GM23338 (cell line): ENCODE data around the gene IQCC. TPM values are rescaled to one million over a fixed set of nuclear protein-coding genes. Genes with fewer than 3 reads are reported as not detected.

Experiments used
- ATAC-seq: fragments of 200-7000 bp; cut with Tn5 transposase; 3 replicates; pipeline ENCODE4 v1.9.1; 2020
- DNase-seq: peaks from one replicate; pipeline ENCODE4 v3.0.0-alpha.2; 2015; ENCODE audit warnings: low spot score
- H2AFZ ChIP-seq: fragments of 200-600 bp; sonication (generic); 2 replicates; pipeline ENCODE4 v1.8.0; 2016; ENCODE audit warnings: antibody characterized with exemption, mild to moderate bottlenecking, moderate library complexity
- H3F3A ChIP-seq: fragments of 200-600 bp; sonication (generic); replicated peaks from 2 replicates; pipeline ENCODE4 v1.8.0; 2017; ENCODE audit warnings: antibody characterized with exemption, mixed run types, low read depth
- H3K27ac ChIP-seq: fragments of 200-600 bp; sonication (generic); 2 replicates; pipeline ENCODE4 v1.6.1; 2016; ENCODE audit warnings: low read depth
- H3K27me3 ChIP-seq: fragments of 200-600 bp; sonication (generic); 2 replicates; pipeline ENCODE4 v1.8.0; 2016; ENCODE audit warnings: mild to moderate bottlenecking, mixed run types, moderate library complexity; ENCODE audit not compliant: insufficient read depth
- H3K36me3 ChIP-seq: fragments of 200-600 bp; sonication (generic); 2 replicates; pipeline ENCODE4 v1.8.0; 2016; ENCODE audit warnings: mild to moderate bottlenecking; ENCODE audit not compliant: insufficient read depth
- H3K4me1 ChIP-seq: fragments of 200-600 bp; sonication (generic); 2 replicates; pipeline ENCODE4 v1.8.0; 2016; ENCODE audit warnings: mild to moderate bottlenecking, moderate library complexity; ENCODE audit not compliant: insufficient read depth
- H3K4me2 ChIP-seq: fragments of 200-600 bp; sonication (generic); 2 replicates; pipeline ENCODE4 v1.7.1; 2017; ENCODE audit warnings: mixed run types
- H3K4me3 ChIP-seq: fragments of 200-600 bp; sonication (generic); 2 replicates; pipeline ENCODE4 v1.6.1; 2016; ENCODE audit warnings: mixed run types
- H3K79me2 ChIP-seq: fragments of 200-600 bp; sonication (generic); replicated peaks from 2 replicates; pipeline ENCODE4 v1.8.0; 2017; ENCODE audit warnings: mild to moderate bottlenecking; ENCODE audit not compliant: insufficient read depth
- H3K9me2 ChIP-seq: fragments of 200-600 bp; sonication (generic); 2 replicates; pipeline ENCODE4 v1.8.0; 2017; ENCODE audit not compliant: insufficient read depth
- H4K20me1 ChIP-seq: fragments of 200-600 bp; sonication (generic); replicated peaks from 2 replicates; pipeline ENCODE4 v1.8.0; 2017; ENCODE audit warnings: mild to moderate bottlenecking; ENCODE audit not compliant: insufficient read depth
- H3K27ac Mint-ChIP-seq: 2 replicates; pipeline ENCODE4 v1.8.0; 2020; ENCODE audit warnings: inconsistent platforms, mild to moderate bottlenecking, moderate library complexity, mixed read lengths
- H3K27me3 Mint-ChIP-seq: 3 replicates; pipeline ENCODE4 v1.8.0; 2022; ENCODE audit warnings: low read depth, mild to moderate bottlenecking, moderate library complexity, mixed read lengths, inconsistent platforms; ENCODE audit not compliant: insufficient read depth, poor library complexity
- H3K36me3 Mint-ChIP-seq: 3 replicates; pipeline ENCODE4 v1.8.0; 2021; ENCODE audit warnings: low read depth, mild to moderate bottlenecking, inconsistent platforms, moderate library complexity, mixed read lengths
- H3K4me1 Mint-ChIP-seq: 3 replicates; pipeline ENCODE4 v1.8.0; 2020; ENCODE audit warnings: mild to moderate bottlenecking, inconsistent platforms, mixed read lengths
- H3K4me3 Mint-ChIP-seq: 3 replicates; pipeline ENCODE4 v1.8.0; 2021; ENCODE audit warnings: moderate library complexity, mild to moderate bottlenecking, inconsistent platforms, mixed read lengths
- H3K9me3 Mint-ChIP-seq: 3 replicates; pipeline ENCODE4 v1.8.0; 2020; ENCODE audit warnings: moderate library complexity, mild to moderate bottlenecking, inconsistent platforms, mixed read lengths
- CREB1 ChIP-seq: fragments of 250-450 bp; sonication (Bioruptor Pico); IDR thresholded peaks from 2 replicates; pipeline ENCODE4 v1.5.0; 2020; ENCODE audit warnings: low read depth, mild to moderate bottlenecking, moderate library complexity
- CTCF ChIP-seq, 2 experiments: fragments of 200-600 bp in 1 of 2; sonication (generic) in 1 of 2; conservative IDR thresholded peaks; 2 replicates each; pipeline versions ENCODE4 v1.5.1 to v1.6.1; 2016 to 2017; ENCODE audit warnings: antibody characterized with exemption in 2 of 2, low read depth in 2 of 2, mild to moderate bottlenecking in 2 of 2, moderate library complexity in 1 of 2
- EZH2 ChIP-seq: fragments of 200-600 bp; sonication (generic); IDR thresholded peaks from one replicate; pipeline ENCODE4 v1.8.0; 2017; ENCODE audit warnings: antibody characterized with exemption, mild to moderate bottlenecking, low read depth; ENCODE audit not compliant: unreplicated experiment
- JUNB ChIP-seq: IDR thresholded peaks from one replicate; pipeline ENCODE4 v1.6.1; 2016; ENCODE audit warnings: antibody characterized with exemption; ENCODE audit not compliant: unreplicated experiment
- NANOG ChIP-seq: IDR thresholded peaks from 2 replicates; pipeline ENCODE4 v1.6.1; 2016; ENCODE audit warnings: antibody characterized with exemption, borderline replicate concordance
- POLR2AphosphoS5 ChIP-seq: IDR thresholded peaks from 2 replicates; pipeline ENCODE4 v1.6.1; 2016; ENCODE audit warnings: antibody characterized with exemption, low read depth
- STAT1 ChIP-seq: IDR thresholded peaks from one replicate; pipeline ENCODE4 v1.6.1; 2016; ENCODE audit warnings: antibody characterized with exemption; ENCODE audit not compliant: unreplicated experiment
- ZNF114 ChIP-seq: fragments of 250-450 bp; sonication (Bioruptor Pico); IDR thresholded peaks from 2 replicates; pipeline ENCODE4 v1.5.0; 2020; ENCODE audit warnings: mild to moderate bottlenecking, moderate library complexity
- ZNF331 ChIP-seq: fragments of 250-450 bp; sonication (Bioruptor Pico); IDR thresholded peaks from 2 replicates; pipeline ENCODE4 v1.5.0; 2020; ENCODE audit warnings: low read depth, mild to moderate bottlenecking, moderate library complexity
- ZNF462 ChIP-seq: fragments of 250-450 bp; sonication (Bioruptor Pico); IDR thresholded peaks from 2 replicates; pipeline ENCODE4 v1.5.0; 2020; ENCODE audit warnings: mild to moderate bottlenecking, moderate library complexity
- polyA plus RNA-seq: library from polyadenylated mRNA; unstranded; fragments of >200 nt; fragmentation: Nextera tagmentation; extraction: Ambion mirVana; gene quantifications from 2 replicates; pipeline ENCODE4 v1.2.1, GENCODE V29; 2016
- total RNA-seq: library from RNA; depleted of rRNA; stranded (reverse); fragments of >200 nt; shearing (Covaris generic); gene quantifications from 2 replicates; pipeline ENCODE4 v1.2.3, GENCODE V29; 2014
- TF ChIP-seq, protein P1 (sequence below): IDR thresholded peaks from 2 replicates; pipeline ENCODE4 v1.6.1; 2016; ENCODE audit warnings: antibody characterized with exemption

The IQCC gene
- total and polyA plus RNA-seq, 2 experiments from 2014 or later: 1.7 to 3.5 TPM

DNA sequence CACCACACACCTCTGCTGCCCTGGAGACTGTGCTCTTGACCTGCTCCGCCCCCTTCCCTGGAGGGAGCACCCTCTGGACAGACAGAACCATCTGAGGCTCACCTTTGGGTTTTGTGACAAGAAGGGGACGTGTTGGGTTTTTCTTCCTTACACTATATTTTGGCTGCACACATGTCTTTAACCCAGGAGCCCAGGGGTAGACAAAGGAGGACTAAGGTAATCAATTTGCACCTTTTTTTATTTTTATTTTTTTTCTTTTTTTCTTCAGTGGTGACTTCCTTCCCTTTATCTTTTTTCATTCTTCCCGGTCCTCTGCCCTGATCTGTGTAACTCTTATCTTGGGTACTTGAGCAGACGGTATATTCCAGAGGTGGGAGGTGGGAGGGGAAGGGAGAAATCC lies 34.5 kb upstream of the IQCC start:
- H3K36me3 ChIP-seq: peaks cover 27% of the 10 kb centered on the region
- peaks cover 52% of the 10 kb centered on the region for H3K36me3 Mint-ChIP-seq

More for the DNA sequence above, 34.5 kb upstream of the IQCC start:
- Histone ChIP-seq H3K4me3 (no peak overlapping the region), H3K4me1 (no peaks in the 10 kb centered on the region), H3F3A (0 out of 2 replicates have a peak, but pooled peaks cover 12% of the 10 kb centered on the region), H3K79me2 (no peaks in the 10 kb centered on the region), H3K9me2 (no peaks in the 10 kb centered on the region), H3K4me2 (no peak overlapping the region), H4K20me1 (0 out of 2 replicates have a peak, but pooled peaks cover 4% of the 10 kb centered on the region), H2AFZ (no peak overlapping the region), H3K27me3 (no peaks in the 10 kb centered on the region), H3K27ac (no peak overlapping the region)
- TF ChIP-seq CREB1 (CRISPR knock-in tag) (no peak), STAT1 (no peak), NANOG (no peak), JUNB (no peak), POLR2AphosphoS5 (no peak), ZNF462 (CRISPR knock-in tag) (no peak), CTCF (conservative IDR thresholded peaks at IDR 0.05; ENCODE audit: low read depth in 2 of 2) (no peak), ZNF331 (CRISPR knock-in tag) (no peak), EZH2 (no peak), ZNF114 (CRISPR knock-in tag) (no peak)
- TF ChIP-seq, protein P1, sequence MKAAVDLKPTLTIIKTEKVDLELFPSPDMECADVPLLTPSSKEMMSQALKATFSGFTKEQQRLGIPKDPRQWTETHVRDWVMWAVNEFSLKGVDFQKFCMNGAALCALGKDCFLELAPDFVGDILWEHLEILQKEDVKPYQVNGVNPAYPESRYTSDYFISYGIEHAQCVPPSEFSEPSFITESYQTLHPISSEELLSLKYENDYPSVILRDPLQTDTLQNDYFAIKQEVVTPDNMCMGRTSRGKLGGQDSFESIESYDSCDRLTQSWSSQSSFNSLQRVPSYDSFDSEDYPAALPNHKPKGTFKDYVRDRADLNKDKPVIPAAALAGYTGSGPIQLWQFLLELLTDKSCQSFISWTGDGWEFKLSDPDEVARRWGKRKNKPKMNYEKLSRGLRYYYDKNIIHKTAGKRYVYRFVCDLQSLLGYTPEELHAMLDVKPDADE: no peak
- no peaks in the 10 kb centered on the region for H3K9me3 Mint-ChIP-seq
- H3K4me3 Mint-ChIP-seq: no peak overlapping the region
- no peaks in the 10 kb centered on the region for H3K27me3 Mint-ChIP-seq
- no peak overlapping the region for H3K27ac Mint-ChIP-seq
- ATAC-seq: no peak
- no peak for DNase-seq
- peaks cover 3% of the 10 kb centered on the region for H3K4me1 Mint-ChIP-seq
